Eye (tissue), 1 donor: Measurements from ENCODE around the gene ANXA6.

ENCODE experiments used
- DNase-seq: peaks from one replicate; pipeline ENCODE4 v3.0.0-alpha.2; 2015

The ANXA6 gene

GRCh38 chr5:151126199-151126645, 31.4 kb downstream of the ANXA6 start:
- DNase-seq: peak; percentile 74

DNA sequence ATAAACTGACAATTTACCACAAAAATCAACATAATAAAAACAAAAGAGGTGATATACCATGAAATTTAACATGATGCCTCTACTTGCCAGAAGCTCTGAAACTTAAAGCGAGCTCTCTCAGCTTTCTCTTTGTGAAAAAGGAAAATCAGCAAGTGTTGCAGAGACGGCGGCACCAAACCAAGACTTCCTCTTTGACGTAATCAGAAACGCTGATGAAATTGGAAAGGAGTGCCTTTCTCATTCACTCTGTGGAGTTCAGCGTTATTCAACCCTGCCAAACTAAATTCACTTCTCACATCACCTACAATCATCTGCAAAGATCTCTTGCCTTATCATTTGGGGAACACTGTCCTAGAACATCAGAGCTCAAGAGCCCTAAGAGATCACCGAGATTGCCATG, 32.2 kb downstream of the ANXA6 start:
- no peak for DNase-seq

DNA sequence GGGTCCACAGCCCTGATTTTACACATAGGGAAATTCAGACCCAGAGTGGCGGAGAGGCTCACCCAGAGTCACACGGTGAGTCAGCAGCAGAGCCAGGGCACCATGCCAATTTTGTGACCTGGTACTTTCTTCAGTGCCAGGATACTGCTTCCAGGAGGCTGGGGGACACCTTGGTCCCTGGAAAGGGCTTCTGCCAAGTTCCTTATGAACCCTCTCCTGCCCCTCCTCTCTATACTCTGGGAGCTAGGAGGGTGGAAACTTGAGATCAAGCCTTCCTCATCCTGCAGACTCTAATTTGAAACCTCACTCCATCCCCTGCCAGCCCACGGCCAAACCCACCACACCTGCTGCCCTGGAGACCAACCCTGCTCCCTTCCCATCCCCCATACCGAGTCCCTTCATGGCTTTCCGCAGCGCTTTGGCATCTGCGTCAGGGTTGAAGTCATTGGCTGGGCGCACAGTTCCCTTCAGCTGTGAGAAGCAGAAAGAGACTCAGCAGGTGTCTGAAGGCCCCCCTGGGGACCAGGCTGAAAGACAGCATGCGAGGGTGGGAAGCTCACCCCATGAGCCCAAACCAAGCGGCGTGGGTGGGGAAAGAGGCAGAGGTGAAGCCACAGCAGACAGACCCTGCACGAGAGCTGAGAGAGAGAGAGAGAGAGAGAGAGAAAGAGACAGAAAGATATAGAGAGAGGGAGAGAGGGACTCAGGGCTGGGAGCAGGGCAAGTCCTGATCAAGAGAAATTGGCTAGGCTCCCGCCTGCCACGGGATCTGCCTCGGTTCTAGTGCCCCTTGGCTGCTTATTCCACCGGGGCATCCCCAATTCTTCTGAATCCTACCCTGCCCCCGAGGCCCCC, 33.5 kb downstream of the ANXA6 start:
- DNase-seq: no peak

- DNase-seq: no peak
These were observed 34.8 kb downstream of the ANXA6 start for GRCh38 chr5:151122828-151123227.

GRCh38 chr5:151121665-151122064, 35.9 kb downstream of the ANXA6 start:
- DNase-seq: no peak

- no peak for DNase-seq
These were observed 36.5 kb downstream of the ANXA6 start for GRCh38 chr5:151121095-151121494.

DNA sequence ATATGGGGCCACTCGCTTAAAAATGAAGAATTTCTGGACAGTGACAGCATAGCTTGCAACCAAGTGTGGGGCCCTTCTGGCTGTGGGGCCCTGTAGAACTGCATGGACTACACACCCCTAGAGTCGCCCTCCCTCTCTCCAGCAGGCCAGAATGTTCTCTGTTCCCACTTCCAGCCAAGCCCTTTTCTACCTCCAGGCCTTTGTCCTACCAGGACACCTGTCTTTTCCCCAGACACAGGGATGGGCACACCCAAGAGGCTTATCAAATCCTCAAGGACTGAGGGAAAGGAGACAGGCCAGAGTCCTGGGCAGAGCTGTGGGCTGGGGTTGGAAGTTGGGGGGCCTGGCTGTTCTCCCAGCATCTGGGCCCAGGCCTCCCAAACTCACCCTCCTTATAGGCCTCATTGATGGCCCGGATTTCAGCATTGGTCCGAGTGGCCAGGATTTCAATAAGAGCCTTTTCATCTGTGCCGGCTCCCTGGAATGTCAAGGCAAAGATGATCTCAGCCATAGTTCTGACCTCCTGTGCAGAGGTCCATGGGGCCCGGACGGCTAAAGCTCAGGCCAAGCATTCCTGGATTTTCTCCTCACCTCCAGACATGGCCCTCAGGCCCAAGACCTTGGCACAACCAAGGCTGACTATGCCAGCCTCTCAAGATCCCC, 38.5 kb downstream of the ANXA6 start:
- DNase-seq: no peak

DNA sequence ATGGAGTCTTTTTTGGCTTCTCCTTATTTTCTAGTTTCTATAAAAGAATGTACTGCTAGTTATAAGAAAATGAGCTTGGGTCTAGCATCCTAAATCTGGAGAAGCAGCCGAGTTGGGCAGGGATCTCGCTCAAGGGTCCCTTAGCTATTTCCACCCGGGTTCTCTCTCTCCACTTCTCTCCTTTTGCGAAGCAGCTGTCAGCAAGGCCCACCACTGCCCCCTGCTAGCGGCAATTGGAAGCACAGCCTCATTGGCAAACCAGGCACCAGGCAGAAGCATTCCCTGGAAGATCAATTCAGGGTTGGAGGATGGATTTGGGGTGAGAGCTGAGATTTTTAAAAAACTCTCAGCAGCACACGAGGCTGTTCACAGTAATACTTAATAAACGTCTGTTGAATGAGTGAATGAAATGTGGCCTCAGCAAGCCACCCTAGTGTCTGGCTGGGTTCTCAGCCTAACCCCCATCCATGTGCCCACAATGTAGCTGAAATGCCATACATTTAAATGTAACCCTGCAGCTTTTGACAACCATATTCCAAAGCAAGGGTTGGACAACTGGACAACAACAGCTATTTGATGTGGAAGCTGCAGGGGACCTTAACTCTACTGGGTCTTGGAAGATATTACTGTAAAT, 42.2 kb downstream of the ANXA6 start:
- DNase-seq: peak; percentile 86

DNA sequence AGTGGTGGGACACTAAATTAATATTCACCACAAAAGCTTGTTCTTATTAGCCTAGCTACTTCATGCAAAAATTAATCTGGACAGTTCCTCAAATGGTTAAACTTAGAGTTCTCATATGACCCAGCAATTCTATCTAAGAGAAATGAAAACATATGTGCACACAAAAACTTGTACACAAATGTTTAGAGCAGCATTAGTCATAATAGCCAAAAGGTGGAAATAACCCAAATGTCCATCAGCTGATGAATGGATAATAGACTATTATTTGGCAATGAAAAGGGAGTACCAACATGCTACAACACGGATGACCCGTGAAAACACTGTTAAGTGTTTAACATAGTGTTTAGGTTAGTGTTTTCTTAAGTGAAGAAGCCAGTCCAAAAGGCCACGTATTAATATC, 43.9 kb downstream of the ANXA6 start:
- no peak for DNase-seq

DNA sequence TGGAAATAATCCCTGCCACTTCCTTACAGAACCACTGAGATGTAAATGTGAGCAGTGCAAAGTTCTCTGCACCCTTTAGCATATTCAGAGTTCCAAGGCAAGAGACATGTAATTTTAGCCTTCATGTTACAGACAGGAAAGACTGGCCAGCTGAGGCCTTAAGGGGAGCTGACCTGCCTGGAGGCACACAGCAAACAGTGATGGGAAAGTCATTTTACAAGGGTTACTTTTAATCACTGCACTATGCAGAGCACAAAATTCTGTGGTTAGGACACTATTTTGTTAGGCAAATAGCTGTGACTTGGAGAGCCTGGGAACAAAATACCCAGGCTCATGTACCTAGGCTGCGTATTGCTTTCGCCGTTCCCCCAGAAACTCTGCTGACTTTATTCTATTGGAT, 46.6 kb downstream of the ANXA6 start:
- DNase-seq: no peak

DNA sequence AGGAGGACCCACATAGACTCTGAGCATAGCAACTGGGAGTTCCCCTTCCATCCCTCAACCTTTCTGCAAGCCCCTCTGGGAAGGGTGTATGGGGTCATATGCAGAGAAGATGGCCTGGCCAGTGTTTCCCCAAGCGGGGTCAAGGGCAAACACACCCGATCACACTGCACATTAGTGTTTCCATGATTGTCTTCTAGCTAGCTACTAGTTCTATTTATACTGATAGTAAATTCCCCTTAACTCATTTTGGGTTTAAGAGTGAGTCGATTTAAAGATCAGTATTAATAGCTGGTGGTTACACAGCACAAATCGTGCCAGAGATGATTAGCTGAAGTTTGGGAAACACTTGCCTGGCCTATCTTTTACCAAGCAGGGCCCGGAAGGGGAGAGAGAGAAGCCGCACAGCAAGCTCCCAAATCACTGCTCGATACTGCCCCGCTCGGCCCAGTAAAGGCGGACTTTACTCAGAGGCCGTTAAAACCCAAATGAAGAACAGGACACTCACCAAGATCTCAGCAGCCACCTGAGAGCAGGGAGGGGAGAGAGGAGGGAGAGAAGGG, 47.4 kb downstream of the ANXA6 start:
- DNase-seq: no peak

GRCh38 chr5:151108566-151108965, 49.0 kb downstream of the ANXA6 start:
- DNase-seq: no peak

- DNase-seq: no peak
These were observed 49.6 kb downstream of the ANXA6 start for GRCh38 chr5:151107738-151108520.

GRCh38 chr5:151107084-151107483, 50.5 kb downstream of the ANXA6 start:
- no peak for DNase-seq

- no peak for DNase-seq
These were observed 51.1 kb downstream of the ANXA6 start for GRCh38 chr5:151106509-151106908.

DNA sequence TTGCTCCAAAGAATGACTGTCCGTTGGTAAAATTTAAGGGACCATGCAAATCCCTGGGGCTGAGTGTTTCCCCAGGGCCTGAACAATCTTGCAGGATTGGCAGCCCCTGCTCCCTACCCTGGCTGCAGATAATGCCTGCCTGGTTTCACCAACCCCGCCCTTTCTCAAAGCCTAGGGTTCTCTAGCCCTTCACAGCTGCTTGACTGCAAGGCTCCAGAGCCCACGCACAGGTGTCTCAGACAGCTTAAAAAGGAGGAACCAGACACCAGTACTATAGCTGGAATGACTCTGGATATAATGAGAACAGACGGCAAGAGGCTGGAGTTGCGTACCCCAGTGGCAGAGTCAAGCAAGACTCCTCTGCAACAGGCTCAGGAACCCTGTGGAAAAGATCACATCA, 51.5 kb downstream of the ANXA6 start:
- DNase-seq: no peak

DNA sequence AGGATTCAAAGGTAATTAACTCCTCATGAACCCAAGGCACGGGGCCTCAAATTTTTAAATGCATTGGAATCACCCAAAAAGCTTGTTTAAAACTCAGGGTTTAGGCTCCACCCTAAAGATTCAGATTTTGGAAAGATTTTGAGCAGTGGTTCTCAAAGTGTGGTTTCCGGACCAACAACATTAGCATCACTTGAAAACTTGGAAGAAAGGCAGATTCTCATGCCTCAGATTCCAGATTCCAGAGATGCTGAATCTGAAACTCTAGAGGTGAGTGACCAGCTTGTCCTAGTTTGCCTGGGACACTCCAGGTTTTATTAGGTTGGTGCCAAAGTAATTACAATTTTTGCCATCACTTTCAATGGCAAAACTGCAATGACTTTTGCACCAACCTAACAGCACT, 52.0 kb downstream of the ANXA6 start:
- no peak for DNase-seq

DNA sequence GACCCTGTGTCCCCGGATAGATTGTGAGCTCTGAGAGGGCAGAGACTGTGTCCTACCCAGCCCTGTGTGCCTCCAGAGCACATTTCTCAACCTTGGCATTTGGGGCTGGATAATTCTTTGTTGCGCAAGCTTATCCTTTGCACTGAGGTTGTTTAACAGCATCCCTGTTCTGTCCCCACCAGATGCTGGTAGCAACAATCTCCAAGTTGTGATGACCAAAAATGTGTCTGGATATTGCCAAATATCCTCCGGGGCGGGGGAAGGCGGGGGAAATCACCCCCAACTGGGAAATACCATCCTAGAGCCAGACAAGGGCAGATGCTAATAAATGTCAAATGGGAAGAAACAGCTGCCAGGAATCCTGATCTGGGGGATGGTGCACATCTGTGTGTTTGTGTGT, 52.8 kb downstream of the ANXA6 start:
- no peak for DNase-seq

DNA sequence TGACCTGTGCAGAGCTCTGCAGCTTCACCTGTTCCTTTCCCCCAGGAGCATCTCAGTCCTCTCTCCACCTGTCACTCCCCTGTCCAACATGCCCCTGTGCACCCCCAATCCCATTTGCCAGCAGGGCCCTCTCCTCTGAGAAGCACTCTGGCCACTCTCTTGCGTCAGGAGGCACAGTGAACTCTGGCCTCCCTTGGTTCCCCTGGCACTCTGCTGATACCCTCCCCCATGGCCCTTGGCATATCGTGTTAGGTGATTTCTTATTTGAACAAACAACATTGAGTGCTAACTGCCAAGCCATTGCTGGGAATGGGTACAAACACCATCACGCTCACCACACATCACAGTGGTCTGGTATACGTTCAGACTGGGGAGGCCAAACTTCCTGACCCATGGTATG, 55.8 kb downstream of the ANXA6 start:
- DNase-seq: no peak

- DNase-seq: no peak
These were observed 56.4 kb downstream of the ANXA6 start for GRCh38 chr5:151101151-151101550.

- DNase-seq: no peak
These were observed 56.9 kb downstream of the ANXA6 start for GRCh38 chr5:151100681-151101080.

DNA sequence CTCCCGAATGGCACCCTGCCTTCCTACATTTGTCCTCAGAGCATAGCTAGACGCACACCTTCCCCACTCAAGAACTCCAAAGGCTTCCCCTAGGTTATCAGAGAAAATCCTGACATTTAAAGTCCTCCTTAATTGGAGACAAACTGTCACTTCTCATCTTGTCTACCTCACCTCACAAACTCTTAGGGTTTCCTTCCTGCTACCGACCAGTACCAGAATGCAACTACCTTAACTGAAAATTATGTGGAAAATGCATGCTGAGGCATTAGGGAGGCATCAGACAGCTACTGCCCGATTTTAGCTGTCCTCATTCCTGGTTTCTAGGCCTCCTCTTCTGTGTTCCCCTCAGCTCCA, 58.8 kb downstream of the ANXA6 start:
- peak; percentile 62 for DNase-seq
